Retinal pigment epithelial cell (primary cell): ENCODE data around the gene CSPG4.
A peak's percentile ranks its signal among the peaks of the same experiment; 100 is the strongest.
"Not testable (repeated sequence)": the region's sequence is repeated elsewhere in the genome, so short reads cannot be mapped to it uniquely, and the experiment has no call there.

Source experiments
- DNase-seq: peaks from one replicate; pipeline ENCODE4 v3.0.0-alpha.2; 2010; ENCODE audit warnings: low read depth
- H3K4me3 ChIP-seq: 2 replicates; pipeline ENCODE4 v1.5.1; 2011; ENCODE audit warnings: mild to moderate bottlenecking, low read length, control low read depth, moderate library complexity
- TF ChIP-seq, protein P1 (sequence below): conservative IDR thresholded peaks from 2 replicates; pipeline ENCODE4 v1.5.1; 2011; ENCODE audit warnings: low read depth, low read length, control low read depth, inconsistent platforms

CSPG4 gene

DNA sequence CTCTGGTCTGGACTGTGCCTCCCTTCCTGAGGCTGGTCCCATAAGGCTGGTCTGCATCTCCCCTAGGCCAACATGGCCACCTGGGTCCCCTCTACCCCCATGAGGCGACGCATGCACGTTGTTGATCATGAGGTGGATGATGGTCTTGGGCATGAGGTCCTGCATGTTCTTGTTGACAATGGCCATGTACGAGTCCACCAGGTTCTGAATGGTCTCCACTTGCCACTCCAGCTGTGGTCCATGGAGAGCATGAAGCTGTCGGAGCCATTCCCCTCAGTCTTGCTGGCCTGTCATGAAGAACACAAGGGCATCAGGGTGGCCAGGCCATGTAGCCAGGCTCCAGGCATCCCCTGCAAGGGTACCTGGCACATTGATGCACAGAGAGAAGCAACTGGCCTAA is 27.1 kb upstream of the CSPG4 start:
- TF ChIP-seq, protein P1, sequence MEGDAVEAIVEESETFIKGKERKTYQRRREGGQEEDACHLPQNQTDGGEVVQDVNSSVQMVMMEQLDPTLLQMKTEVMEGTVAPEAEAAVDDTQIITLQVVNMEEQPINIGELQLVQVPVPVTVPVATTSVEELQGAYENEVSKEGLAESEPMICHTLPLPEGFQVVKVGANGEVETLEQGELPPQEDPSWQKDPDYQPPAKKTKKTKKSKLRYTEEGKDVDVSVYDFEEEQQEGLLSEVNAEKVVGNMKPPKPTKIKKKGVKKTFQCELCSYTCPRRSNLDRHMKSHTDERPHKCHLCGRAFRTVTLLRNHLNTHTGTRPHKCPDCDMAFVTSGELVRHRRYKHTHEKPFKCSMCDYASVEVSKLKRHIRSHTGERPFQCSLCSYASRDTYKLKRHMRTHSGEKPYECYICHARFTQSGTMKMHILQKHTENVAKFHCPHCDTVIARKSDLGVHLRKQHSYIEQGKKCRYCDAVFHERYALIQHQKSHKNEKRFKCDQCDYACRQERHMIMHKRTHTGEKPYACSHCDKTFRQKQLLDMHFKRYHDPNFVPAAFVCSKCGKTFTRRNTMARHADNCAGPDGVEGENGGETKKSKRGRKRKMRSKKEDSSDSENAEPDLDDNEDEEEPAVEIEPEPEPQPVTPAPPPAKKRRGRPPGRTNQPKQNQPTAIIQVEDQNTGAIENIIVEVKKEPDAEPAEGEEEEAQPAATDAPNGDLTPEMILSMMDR: no peak
- no peak overlapping the region for H3K4me3 ChIP-seq
- no peak for DNase-seq

DNA sequence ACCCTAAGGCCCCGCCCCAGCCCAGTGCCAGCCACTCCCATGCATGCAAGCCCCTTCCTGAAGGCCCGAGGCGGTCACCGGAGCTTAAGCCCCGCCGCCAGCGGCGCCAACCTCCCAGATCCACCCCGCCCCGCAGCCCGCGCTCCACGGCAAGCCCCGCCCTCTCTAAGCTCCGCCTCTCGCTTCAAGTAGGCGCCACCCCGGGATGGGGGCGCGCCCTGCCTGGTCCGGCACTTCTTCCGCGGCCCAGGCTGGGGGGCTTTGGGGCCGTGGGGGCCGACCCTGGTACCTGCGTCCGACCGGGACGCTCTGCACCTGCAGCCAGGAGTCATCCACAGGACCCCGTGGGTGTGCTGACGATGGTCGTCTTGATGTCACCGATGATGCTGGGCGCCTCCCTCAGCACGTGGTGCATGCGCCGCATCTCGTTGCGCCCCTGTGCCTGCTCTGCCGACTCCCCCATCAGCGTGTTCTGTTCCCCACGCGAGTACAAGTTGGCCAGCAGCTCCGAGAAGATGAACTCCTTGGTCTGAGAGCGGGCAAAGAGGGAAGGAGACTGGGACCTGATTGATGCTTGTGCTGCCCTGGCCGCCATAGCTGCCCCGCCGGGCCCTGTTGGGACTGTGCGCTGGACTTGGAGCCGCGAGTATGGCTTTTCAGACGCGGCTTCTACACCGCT is 26.1 kb upstream of the CSPG4 start:
- TF ChIP-seq, protein P1: no peak
- peak overlapping the region; percentile 77 for H3K4me3 ChIP-seq
- DNase-seq: peak; percentile 77

DNA sequence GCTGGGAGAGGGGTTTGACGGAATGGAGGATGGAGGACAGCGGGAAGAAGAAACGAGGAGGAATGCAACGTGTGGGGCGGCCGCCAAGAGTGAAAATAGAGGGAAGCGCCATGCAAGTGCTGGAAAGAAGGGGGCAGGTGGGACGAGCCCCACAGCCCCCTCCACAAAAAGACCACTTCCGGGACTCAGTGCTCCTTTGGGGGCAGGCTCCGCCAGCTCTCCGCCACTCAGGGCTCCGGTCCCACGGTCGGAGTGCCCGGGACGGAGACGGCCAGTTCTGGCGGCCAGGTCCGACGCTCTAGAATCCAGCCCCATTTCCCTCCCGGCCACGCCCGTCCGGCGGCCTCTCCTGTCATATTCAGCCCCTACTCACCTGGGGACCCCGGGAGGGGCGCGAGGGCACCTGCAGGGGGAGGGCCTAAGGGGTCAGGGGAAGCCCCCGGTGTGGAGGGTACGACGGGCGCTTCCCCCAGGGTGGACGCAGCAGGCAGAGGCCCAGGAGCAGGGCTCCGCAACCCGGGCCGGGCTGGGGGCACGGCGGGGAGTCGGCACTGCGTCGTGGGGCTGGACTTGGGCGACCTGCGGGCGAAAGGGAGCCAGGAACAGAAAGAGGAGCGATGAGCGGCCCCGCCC is 25.5 kb upstream of the CSPG4 start:
- H3K4me3 ChIP-seq: peak overlapping the region; percentile 77
- no peak for DNase-seq
- TF ChIP-seq, protein P1: no peak

DNA sequence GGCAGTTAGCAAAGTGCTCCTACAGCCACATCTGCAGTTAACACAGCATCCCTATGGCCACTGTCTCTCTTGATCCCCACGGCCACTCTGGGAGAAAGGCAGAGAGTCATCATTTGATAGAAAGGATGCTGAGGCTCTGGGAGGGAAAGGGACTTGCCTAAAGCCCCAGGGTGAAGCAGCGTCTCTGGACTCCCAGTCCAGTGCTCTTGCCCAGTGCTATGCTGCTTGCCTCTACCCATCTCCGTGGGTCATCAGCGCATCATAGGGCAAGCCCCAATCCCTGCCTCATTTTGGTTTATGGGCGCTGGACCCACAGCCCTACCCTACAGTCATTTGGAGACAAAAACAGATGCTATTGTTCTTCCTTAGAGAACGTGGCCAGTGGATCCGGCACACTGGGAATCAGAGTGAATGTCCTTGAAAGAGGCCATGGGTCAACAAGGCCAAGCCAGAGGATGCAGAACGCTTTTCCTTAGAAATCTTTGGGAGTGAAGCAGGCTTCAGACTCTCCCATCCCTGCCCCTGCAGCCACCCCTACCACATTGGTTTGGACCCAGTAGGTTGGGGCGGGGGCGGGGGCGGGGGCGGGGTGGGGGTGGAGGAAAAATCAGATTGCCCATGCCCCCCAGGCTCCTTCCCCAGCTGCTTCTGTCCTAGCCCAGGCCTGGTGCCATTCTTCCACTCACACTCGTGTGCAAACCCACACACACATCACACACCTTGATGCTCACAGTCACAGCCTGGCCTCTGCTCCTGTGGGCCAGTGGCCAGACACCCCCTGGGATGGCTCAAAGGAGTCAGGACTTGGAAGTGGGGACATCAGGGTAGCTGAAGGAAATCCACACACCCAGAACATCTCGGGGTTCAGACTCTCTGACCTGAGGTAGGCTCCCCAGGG is 24.7 kb upstream of the CSPG4 start:
- DNase-seq: not testable (repeated sequence)
- H3K4me3 ChIP-seq: peak overlapping the region; percentile 77

DNA sequence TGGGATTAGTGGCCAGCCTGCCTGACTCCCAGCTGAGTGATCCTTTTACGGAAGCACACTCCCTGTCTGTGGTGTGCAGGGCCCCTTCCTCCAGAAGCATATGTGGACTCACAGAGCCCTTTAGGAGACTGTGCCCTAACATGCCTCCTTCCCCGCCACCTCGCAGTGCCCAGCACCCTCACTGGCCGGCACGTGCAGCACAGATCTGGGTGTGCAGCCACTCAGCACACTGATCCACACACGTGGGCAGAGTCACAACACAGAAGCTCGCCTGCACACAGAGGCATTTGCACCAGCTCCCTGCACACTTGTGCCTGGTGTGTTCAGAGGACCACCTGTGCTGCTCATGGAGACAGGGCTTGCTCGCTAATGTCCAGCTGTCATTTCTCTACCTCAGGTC is 23.6 kb upstream of the CSPG4 start:
- TF ChIP-seq, protein P1: no peak
- H3K4me3 ChIP-seq: no peak overlapping the region
- no peak for DNase-seq

DNA sequence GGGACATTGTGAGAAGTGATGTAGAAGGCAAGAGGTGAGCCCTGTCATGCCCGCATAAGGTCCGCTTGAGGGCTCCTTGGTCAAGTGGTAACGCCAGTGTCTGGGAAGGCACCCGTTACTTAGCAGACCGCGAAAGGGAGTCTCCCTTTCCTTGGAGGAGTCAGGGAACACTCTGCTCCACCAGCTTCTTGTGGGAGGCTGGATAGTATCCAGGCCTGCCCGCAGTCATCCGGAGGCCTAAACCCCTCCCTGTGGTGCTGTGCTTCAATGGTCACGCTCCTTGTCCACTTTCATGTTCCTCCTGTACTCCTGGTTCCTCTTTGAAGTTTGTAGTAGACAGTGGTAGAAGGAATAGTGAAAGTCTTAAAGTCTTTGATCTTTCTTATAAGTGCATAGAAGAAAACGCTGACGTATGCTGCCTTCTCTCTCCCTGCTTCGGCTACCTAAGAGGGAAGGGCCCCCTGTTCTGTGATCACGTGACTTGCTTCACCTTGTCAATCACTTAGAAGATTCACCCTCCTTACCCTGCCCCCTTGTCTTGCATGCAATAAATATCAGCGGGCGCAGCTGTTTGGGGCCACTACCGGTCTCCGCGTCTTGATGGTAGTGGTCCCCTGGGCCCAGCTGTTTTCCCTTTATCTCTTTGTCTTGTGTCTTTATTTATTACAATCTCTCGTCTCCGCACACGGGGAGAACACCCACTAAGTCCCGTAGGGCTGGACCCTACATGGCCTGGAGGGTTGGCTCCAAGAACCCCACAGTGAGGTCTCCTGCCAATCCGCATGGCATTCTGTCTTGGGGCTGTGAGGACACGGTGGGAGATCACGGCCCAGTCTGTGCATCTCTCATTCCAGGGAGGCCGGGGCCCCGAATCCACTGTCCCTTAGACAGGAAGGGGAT is 22.5 kb upstream of the CSPG4 start:
- not testable (repeated sequence) for DNase-seq, H3K4me3 ChIP-seq

DNA sequence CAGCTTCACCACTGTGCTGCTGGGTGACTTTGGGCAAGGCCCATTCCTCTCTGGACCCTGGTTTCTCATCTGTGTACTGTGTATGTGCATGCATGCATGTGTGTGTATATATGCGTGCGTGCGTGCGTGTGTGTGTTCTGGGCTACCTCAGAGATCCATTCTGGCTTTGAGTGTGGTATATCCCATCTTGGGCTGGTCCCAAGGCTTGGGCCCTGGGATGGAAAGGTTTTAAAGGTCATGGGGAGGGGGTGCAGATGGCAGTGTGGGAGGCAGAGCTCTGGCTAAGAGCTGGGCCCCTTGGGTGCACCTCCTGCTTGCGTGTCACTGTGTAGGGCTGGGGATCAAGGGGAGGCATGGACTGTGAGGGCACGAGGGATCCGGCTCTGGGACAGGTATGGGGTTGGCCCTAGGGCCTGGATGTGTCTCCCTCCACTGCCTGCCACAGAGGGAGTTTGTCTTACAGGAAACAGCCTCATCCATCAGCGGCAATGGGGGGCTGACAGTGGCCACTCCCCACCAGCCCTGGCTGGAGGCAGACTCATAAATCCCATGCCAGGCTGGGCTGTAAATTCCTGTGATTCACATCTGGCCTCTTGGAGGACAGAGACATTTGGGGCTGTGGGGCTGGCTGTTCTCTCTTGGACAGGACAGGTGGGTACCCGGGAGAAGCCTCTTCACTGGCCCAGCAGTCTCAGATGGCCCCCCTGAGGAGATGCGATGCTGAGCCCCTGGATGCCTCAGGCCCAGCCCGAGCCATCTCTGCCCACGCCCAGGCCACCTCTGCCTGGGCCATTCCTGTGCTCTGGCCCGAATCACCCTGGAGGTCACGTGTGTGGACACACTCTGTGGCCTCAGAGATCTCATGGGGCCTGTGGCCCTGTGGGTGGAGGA is 21.4 kb upstream of the CSPG4 start:
- TF ChIP-seq, protein P1: no peak
- no peak for DNase-seq
- H3K4me3 ChIP-seq: no peak overlapping the region
